Activated T-helper 1 cell treated with anti-CD3 and anti-CD28 coated beads, Interleukin-2, amount 50 U/mL, for 16 hours (primary cell): ENCODE measurements around the gene TMC3.

ENCODE experiments used
- DNase-seq, 2 donors: peaks; one replicate each; pipeline ENCODE4 v3.0.0-alpha.2; 2020; ENCODE audit warnings: low read depth in 1 of 2, low spot score in 1 of 2

TMC3 gene

GRCh38 chr15:81385721-81386076 is 11.7 kb upstream of the TMC3 start:
- DNase-seq: no peak

GRCh38 chr15:81384891-81385720 is 11.1 kb upstream of the TMC3 start:
- DNase-seq: no peak

- DNase-seq: no peak
Observed at GRCh38 chr15:81381720-81382119, 7.7 kb upstream of the TMC3 start.

GRCh38 chr15:81380668-81381067 is 6.7 kb upstream of the TMC3 start:
- DNase-seq: no peak

- DNase-seq: no peak
Observed at GRCh38 chr15:81380203-81380602, 6.2 kb upstream of the TMC3 start.

- no peak for DNase-seq
Observed at GRCh38 chr15:81379269-81379668, 5.3 kb upstream of the TMC3 start.

GRCh38 chr15:81378443-81378842 is 4.4 kb upstream of the TMC3 start:
- no peak for DNase-seq

- DNase-seq: no peak
Observed at GRCh38 chr15:81377871-81378270, 3.9 kb upstream of the TMC3 start.

- no peak for DNase-seq
Observed at GRCh38 chr15:81376231-81376630, 2.2 kb upstream of the TMC3 start.

- DNase-seq: no peak
Observed at GRCh38 chr15:81375461-81375860, 1.4 kb upstream of the TMC3 start.

GRCh38 chr15:81373176-81373575 is 837 bp downstream of the TMC3 start:
- DNase-seq: no peak

- no peak for DNase-seq
Observed at GRCh38 chr15:81372575-81372974, 1.4 kb downstream of the TMC3 start.

- no peak for DNase-seq
Observed at GRCh38 chr15:81363718-81364500, 10.1 kb downstream of the TMC3 start.

GRCh38 chr15:81363276-81363675 is 10.7 kb downstream of the TMC3 start:
- DNase-seq: no peak

GRCh38 chr15:81362790-81363189 is 11.2 kb downstream of the TMC3 start:
- DNase-seq: no peak

GRCh38 chr15:81361891-81362290 is 12.1 kb downstream of the TMC3 start:
- DNase-seq: no peak

GRCh38 chr15:81360491-81360890 is 13.5 kb downstream of the TMC3 start:
- no peak for DNase-seq

GRCh38 chr15:81358248-81358647 is 15.8 kb downstream of the TMC3 start:
- DNase-seq: no peak

GRCh38 chr15:81357180-81357686 is 16.8 kb downstream of the TMC3 start:
- no peak for DNase-seq

GRCh38 chr15:81356252-81356651 is 17.8 kb downstream of the TMC3 start:
- no peak for DNase-seq

- DNase-seq: no peak
Observed at GRCh38 chr15:81351651-81352050, 22.4 kb downstream of the TMC3 start.

GRCh38 chr15:81349271-81349670 is 24.7 kb downstream of the TMC3 start:
- DNase-seq: no peak
